NCI-H2171 (cell line): Measurements from ENCODE around the gene ZXDC.

Experiments
- DNase-seq: peaks from one replicate; lab custom pipeline; 2025; lab: John Stamatoyannopoulos, UW

The ZXDC gene

DNA sequence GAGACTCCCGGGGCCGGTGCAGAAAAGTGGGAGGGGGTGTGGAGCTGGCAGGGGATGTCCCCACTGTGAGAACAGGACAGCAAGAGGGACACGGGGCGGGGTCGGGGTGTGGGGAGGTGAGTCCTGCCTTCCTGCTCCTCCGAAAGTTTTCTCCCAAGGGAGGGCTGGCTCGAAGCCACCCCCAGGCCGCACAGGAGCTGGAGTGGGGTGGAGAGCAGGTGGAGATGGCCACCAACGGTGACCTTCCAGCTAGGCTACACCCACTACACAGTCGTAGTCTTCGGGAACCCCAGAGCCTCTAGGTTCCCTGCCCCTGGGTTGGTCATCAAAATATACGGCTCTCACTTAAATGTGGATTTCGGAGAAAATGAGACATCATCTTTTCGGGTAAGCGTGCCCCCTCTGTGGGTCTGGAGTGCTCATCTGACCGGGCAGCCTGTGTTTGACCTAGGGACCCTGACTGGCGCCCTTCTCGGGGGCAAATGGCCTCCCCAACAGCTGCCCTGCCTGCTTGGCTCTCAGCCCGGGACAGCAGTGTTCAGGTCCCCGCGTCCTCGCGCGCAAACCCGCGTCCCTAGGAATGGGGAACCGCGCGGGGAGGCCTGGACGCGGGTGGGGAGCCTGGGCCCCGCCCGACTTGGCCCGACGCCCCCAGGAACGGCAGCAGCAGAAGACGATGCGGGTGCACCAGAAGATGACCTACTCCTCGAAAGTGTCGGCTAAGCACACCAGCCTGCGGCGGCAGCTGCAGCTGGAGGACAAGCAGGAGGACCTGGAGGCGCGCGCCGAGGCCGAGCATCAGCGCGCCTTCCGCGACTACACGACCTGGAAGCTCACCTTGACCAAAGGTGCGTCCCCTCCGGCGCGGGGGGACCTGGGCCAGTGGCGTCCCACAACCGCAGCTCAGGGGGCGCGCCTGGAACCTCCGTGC, 59.8 kb downstream of the ZXDC start:
- DNase-seq: no peak

DNA sequence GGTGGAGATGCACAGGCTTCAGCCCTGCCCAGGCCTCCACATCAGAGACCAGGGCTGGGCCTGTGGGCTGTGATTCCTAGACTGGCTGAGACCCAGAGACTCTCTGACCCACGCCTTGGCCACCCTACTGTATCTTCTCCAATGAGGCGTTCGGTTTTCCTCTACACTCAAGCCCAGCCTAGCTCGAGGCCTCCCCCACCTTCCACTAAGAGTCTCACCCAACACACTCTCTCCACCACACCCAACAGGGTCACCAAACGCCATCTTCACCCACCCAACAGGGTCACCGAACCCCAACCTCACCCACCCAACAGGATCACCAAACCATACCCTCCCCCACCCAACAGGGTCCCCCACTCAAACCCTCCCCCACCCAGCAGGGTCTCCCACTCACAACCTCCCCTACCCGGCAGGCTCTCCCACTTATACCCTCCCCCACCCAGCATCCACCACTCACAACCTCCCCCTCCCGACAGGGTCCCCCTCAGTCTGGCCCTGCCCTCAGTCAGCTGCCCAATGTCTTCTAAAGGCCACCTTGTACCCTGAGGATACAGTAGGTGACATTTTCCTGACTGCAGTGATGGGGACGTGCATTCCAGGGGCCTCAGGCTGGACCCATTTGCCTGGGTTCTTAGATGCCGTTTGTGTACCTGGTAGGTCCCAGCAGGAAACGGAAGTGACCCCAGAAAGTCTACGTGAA, 60.6 kb downstream of the ZXDC start:
- DNase-seq: no peak

DNA sequence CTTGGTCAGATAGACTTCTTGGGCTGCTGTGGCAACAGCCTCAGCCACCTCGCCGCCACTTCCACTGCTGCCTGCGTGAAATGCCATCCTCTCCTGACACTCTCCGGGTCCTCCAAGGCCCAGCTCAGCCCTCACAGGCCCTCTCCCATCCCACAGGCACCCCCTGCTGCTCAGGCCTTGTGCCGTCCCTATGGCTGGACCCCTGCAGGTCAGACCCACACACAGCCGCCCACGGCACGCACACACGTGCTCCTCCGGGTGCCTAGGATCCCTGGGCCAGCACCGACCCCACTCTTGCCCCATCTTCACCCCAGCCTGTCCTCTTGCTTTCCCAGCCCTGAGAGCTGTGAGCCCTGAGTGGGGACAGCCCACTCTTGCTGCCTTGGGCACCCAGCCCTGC, 61.3 kb downstream of the ZXDC start:
- no peak for DNase-seq

DNA sequence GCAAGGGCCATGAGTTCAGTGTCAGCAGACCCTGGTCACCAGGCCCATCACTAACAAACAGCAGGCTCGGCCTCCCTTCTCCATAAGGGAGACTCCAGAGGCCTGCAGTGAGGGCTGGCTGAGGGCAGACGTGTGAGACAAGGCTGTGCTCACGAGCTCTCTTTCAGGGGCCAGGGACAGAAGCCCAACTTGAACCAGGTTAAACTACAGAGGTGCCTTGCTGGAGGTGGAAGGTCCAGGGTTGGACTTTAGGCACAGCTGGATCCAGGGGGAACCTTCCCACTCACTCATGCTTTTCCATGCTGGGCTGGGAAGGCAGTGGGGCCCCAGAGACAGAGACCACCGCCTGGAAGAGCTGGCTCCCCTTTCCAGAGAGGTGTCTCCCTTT, 62.0 kb downstream of the ZXDC start:
- DNase-seq: no peak

DNA sequence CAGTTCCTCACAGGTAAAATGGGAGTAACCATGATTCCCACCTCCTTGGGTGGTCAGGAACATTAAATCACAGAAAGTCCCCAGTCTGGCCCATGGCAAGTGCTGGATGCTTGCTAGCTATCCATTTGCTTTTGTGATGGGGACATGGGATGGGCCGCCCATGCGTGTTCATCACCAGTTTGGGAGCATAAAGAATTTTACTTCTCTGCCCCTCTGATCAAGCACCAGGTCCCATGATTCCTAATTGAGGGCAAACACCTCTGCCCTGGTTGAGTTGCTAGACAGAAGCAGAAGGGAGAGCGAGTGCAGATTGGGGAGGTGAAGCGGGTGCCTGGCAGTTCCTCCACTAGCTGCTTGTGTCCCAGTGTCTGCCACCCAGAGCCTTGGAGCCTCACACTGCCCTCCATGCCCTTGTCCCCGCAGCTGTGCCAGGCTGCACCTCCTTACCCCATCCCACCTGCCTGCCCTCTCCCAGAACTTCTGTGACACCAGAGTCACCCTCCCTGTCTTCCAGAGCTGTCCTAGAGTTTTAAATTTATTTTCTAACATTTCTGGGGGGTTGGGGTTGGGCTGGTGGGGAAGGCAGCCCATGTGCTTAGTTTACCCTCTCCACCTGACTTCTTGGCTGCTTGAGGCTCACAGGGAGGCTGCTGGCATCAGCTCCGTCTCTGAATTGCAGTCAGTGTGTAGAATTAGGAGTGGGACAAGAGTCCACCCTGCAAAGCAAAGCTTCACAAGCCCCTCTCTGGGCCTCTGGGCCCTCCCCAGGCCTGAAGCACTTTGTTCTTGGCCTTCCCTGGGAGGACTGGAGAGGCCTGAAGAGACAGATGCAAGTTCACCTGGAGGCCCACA, 62.6 kb downstream of the ZXDC start:
- DNase-seq: no peak

DNA sequence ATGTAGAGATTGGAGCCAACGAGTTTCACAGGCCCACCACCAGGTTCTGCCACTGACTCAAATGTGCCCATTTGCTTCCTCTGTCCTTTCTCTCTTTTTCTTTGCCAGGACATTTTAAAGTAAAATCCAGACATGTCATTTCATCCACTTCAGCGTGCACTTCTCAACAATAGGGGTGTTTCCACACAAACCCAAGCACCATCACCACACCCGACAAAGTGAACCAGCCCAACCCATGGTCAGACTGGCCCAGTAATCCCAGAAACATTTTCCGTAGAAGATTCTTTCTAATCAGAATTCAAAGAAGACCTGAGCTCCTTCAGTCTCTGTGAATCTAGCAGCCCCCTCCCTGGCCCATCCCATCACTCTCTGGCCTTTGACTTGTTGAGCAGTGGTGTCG, 67.6 kb downstream of the ZXDC start:
- DNase-seq: no peak

DNA sequence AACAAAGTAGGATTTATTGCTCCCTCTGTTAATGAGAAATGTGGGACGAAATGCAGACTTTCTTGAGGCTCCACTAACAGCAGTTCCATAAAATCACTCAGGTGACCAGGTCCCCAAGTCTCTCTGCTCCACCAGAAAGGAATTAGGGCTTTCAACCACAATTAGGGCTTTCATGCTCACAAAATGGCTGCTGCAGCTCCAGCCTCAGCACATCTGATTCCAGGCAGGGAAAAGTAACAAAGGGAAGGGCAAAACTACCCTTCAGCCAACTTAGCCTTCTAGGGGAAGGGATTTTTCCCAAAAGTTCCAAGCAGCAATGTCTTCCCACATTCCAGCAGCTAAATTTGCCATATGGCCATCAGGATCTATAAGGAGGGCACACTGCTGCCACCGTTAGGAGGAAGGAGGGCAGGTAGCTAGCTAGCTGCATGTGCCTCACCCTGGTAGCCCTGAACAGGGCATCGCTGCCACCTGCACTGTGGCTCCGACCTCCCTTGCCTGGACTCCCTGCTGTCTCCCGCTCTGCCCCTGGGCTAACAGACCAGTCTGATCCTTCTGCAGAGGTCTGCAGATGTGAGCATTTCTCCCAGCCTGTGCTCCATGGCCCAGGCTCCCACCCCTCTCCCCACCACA, 68.2 kb downstream of the ZXDC start:
- DNase-seq: no peak

DNA sequence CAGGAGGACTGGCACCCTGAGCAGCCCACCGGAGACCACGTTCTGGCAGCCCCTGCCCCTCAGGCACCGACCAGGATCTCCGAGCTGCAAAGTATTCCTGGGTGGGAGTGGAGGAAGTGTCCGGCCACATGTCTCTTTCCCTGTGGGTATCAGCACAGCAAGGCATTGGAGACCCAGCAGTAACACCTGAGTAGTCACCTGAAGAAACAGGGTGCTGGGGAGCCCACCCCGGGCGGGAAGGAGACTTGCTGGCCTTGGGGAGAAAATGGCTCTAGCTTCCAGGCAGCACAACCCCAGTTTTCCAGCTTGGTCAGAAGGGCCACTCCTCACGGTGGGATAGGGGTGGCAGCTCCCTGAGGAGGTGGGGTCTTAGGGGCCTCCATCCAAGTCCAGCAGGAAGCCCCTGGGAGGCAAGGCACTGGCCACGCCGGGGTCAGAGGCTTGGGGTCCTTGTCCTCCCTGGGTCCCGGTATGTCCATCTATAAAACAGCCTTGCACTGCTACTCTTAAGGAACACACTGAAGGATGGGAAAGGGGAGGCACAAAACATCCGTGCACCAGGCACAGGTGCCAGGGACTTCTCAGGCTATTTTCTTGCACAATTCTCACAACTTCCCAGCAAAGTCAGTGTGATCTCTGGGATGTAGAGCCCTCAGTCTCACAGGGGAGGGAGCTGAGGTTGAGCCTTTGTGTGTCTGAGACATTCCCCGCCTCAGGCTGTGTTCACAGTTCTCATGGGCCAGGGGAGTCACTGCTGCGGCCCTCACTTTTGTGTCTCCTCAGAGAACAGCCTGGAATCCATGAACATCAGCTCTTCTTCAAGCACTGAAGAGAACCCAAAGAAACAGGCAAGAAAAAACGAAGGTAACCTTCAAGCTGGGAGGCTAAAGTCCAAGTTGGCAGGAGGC, 69.0 kb downstream of the ZXDC start:
- DNase-seq: no peak

DNA sequence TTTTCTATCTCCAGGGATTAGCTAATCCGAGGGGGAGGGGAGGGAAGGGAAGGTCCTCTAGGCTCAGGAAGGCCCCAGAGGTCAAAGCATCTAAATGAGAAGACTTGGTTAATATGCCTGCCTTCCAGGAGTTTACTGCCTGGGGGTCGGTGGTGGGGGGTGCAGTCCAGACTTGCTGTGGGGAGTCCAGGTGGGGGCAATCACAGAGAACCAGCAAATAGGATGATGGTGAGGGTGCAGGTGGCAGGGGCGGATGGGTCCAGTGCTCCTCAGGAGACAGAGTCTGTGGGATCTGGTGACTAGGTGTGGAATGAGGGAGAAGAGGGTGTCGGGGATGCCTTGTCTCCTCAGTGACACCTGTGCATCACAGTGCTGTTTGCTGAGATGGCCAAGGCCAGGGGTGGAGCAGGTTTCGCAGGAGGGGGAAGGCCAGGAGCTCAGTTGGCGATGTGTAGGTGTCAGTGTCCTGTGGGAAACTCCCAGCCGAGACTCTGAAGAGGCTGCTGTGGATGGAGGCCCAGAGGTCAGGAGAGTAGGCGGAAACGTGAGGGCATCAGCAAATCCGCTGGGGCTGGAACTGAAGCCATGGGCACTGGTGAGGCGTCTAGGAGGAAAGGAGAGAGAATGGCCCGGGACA, 72.9 kb downstream of the ZXDC start:
- DNase-seq: no peak

DNA sequence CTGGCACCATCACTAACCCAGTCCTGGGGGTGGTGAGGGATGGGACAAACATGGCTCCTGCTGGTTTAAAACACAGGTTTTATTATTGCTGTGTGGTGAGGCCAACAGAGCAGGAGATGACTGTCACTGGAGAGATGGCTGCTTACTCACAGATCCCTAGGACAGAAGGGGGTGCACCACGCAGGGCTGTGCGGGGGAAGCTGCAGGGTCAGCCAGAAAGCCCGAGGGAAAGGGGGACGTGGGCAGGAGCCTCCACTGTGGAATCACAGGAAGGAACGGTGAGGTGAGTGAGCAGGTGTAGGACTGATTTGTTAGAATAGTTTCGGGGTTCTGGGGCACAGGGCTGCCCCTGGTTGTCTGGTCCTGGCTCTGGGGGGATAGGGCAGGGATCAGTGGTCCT, 73.5 kb downstream of the ZXDC start:
- DNase-seq: no peak

DNA sequence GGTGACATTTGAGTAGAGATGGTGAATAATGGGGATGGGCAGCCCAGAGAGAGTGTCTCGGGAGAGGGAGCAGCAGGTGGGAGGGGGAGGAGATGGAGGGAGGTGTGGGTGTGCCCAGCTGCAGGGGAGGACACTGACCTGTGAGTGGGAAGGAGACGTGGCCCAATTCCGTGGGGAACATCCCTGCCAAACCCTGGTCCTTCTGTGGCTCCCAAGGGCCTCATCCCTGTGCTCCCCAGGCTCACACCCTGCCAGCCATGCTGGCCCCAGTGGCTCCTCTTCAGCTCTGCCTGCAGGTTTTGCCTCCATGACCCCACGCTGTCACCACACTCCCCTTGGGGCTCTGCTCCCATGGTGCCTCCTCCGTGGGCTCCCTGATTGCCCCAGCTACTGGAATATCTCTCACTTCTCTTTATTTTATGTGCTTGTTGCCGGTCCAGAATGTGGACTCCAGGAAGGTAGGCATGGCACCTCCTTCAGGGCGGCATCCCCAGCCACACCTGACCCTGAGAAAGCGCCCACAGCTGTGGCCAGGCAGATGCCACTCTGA, 74.0 kb downstream of the ZXDC start:
- DNase-seq: no peak

DNA sequence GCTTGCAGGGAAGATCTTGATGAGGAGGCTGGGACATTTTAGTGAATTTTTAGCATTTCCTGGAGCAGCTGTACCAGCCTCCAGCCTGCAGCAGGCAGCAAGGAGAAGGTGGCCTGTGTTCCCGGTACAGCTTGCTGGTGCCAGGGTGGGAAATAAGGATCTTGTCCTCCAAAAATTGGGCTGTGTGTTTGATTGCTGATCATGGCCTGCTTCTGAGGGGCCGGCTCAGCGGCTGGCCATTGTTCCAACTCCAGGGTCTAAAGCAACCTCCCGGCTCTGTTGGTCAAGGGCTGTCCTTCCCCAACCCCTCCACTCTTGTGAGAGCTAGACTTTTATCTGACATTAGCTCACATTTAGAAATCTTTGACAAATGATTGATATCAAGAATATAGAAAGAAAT, 75.9 kb downstream of the ZXDC start:
- no peak for DNase-seq

DNA sequence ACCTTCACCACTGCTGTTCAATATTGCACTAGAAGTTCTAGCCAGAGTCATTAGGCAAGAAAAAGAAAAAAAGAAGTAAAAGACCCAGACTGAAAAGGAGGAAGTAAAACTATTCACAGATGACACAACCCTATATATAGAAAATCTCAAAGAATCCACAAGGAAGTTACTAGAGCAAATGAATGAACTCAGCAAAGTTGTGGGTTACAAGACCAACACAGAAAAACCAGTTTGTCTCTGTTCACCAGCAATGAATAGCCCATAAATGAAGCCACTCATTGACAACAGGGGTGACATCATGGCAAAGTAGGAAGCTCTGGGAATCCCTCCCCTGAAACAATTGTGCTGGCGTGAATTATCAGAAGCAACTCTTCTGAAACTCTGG, 76.3 kb downstream of the ZXDC start:
- no peak for DNase-seq

DNA sequence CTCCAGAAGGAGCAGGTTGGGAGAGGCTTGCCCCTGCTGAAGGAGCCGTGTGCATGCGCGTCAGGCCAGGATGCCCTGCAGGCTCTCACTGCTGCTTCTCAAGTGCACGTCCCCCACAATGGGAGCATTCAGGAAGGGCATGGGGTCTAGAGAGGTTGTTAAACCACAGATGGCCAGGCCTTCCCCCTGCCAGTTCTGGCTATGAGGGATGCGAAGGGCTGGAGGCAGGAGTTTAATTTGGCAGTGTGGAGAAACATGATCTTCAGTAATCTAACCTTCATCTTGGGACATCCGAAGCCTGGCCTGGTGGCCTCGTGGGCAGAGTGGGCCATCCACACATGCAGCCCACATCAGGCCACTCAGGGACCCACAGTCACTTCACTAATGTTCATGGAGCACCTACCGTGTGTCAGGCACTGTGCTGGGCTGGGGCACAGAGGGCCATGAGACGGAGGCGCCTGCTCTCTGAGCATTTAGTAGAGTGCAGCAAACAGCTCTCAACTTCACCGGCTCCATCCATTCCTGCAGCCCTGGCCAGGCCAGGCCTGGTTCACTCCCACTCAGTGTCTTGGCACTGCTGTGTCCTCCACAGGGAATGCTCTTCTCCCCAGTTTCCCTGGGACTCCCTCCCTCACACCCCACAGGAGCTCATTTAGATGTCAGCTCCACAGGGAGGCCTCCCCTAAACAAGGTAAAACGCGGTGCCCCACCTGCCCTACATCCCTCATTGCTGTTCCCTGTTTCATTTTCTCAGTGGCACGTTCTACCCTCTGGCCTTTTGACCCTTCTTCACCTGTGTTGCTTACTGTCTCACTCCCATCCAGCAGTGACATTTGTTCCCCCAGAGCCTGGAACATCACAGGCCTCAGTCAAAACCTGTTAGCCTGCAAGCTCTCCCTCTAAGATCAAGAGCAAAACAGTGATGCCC, 77.0 kb downstream of the ZXDC start:
- DNase-seq: no peak

DNA sequence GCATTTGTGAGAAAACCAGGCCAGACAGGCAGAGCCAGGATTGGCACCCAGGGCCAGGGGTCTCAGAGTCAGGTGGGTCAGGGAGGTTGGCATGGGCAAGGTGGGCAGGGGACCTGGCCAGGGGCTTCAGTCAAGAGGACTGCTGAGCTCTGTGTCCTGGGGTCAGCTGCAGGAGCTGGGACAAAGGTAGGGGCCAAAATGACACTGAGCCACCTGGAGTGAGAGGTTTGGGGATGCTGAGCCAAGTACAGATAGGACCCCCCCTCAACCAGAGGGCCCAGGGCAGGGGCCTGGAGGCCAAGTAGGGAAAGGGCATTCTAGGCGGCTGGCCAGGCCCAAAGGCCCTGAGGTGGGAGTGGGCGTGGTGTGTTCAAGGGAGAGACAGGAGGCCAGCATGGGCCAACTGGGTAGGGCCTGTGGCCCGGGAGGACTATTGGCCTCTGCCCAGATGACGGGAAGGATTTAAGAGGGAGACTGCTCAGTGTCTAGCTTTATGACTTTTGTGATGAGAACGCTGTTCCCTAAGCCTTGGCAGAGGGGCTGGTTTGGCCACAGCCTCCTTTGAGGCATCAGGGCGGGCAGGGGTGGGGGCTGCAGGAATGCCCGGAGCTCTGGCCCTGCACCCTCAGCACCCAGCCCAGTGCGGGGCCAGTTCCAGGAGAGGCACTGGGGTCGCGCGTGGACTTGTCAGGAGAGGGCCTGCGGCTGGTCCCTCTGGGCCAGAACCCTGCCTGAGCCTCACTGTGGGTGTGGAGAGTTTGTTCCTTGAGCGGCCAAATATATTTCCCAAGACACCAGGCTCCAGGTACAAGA, 77.9 kb downstream of the ZXDC start:
- no peak for DNase-seq

DNA sequence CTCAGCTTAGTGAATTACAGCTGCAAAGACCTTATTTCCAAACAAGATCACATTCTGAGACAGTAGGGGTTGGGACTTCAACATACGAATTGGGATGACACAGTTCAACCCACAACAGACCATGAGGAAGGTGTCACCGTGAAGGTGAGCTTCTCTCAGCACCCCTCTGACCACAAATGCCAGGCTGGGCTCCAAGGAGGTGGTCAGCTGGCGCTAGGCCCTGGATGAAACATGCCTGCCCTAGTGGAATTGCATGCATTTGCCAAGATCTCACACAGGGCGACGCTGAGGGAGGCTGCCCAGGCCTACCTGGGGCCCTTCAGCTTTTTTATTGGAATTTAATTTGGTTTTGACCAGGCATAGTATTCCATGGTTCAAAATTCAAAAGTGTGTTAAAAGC, 79.2 kb downstream of the ZXDC start:
- no peak for DNase-seq

DNA sequence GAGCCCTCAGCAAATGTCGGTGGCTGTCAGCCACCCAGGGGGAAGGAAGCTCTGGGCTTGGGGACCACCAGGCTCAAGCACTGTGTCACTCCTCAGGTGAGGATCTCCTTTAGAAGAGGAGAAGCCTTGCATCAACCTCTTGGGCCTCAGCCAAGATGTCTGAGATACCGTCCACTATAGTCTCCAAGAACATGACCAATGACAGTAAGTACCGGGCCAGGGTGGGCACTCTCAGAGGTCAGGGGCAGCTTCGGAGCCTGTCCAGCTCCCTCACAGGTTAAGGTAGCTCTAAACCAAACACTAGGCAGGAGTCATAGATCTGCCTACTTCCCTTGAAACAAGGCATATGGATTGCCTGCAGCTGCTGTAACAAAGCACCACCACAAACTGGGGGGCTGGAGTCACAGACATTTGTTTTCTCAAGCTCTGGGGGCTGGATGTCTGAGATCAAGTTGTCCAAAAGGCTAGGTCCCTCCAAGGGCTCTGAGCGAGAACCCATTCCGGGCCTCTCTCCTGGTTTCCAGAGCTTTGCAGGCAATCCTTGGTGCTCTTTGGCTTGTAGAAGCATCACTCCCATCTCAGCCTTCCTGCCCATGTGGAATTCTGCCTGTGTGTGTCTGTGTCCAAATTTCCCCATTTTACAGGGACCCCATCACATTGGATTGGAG, 79.7 kb downstream of the ZXDC start:
- DNase-seq: no peak

DNA sequence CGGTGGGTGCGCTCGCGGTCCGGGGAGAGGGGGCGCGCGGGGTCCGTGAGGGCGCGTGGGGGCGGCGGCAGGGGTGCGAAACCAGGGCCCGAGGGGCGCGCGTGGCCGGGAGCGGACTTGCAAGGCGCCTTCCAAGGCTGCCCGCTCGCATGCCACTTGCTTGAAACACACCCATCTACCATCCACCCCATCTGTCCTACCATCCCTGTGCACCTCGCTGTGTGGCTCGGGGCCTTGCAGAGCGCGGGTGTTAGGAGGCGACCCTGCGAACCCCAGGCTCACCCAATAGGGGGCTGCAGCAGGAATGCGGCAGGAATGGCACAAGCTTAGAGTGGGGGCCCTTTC, 80.7 kb downstream of the ZXDC start:
- no peak for DNase-seq
